Lung (tissue), 12 donors: ENCODE measurements around the gene SNAPC1. TPM values are rescaled to one million over a fixed set of nuclear protein-coding genes. Genes with fewer than 3 reads are reported as not detected.
A peak's percentile ranks its signal among the peaks of the same experiment; 100 is the strongest.

ENCODE experiments used
- ATAC-seq: fragments of 200-7000 bp; cut with Tn5 transposase; one replicate; pipeline ENCODE4 v1.9.1; 2020; ENCODE audit warnings: moderate number of reproducible peaks; ENCODE audit not compliant: insufficient read depth, low FRiP score
- DNase-seq, 3 donors: peaks; one replicate each; pipeline ENCODE4 v3.0.0-alpha.2; 2013 to 2017
- H3K27ac ChIP-seq, 2 donors: one replicate each; pipeline ENCODE4 v1.5.1; 2013; ENCODE audit warnings: mild to moderate bottlenecking in 2 of 2, moderate library complexity in 2 of 2, control low read depth in 1 of 2, inconsistent platforms in 1 of 2, low read depth in 1 of 2, low read length in 1 of 2
- H3K27me3 ChIP-seq, 3 donors: one replicate each; pipeline ENCODE4 v1.5.1; 2013; ENCODE audit warnings: low read length in 2 of 3; ENCODE audit not compliant: control insufficient read depth in 3 of 3, insufficient read depth in 3 of 3
- H3K36me3 ChIP-seq, 4 donors: one replicate each; pipeline ENCODE4 v1.5.1; 2013; ENCODE audit warnings: low read length in 4 of 4, mild to moderate bottlenecking in 1 of 4, moderate library complexity in 1 of 4; ENCODE audit not compliant: control insufficient read depth in 4 of 4, insufficient read depth in 4 of 4
- H3K4me1 ChIP-seq, 5 donors: one replicate each; pipeline ENCODE4 v1.5.1; 2013; ENCODE audit warnings: low read length in 5 of 5, mild to moderate bottlenecking in 2 of 5, moderate library complexity in 1 of 5; ENCODE audit not compliant: control insufficient read depth in 5 of 5, insufficient read depth in 5 of 5
- H3K4me3 ChIP-seq: one replicate; pipeline ENCODE4 v1.5.1; 2013; ENCODE audit warnings: mild to moderate bottlenecking, control low read depth, moderate library complexity
- H3K9ac ChIP-seq, 2 donors: one replicate each; pipeline ENCODE4 v1.5.1; 2013; ENCODE audit warnings: low read length in 2 of 2, control low read depth in 1 of 2; ENCODE audit not compliant: insufficient read depth in 1 of 2
- H3K9me3 ChIP-seq, 4 donors: one replicate each; pipeline ENCODE4 v1.5.1; 2013; ENCODE audit warnings: low read length in 3 of 4, mild to moderate bottlenecking in 1 of 4, moderate library complexity in 1 of 4; ENCODE audit not compliant: control insufficient read depth in 4 of 4, insufficient read depth in 3 of 4
- polyA plus RNA-seq, 2 donors: library from polyadenylated mRNA; stranded (reverse); fragments of 200-250 nt; gene quantifications; one replicate each; pipeline ENCODE4 v1.2.1, GENCODE V29; 2013
- total RNA-seq, 2 donors: library from RNA; depleted of rRNA in 1 of 2; stranded (reverse); fragments of >200 nt in 1 of 2; gene quantifications; one replicate each; pipeline ENCODE4 v1.2.1, GENCODE V29; 2014 to 2021
- TF ChIP-seq, protein P1 (sequence below): IDR thresholded peaks from 2 replicates; pipeline ENCODE4 v1.5.1; 2012; ENCODE audit warnings: mild to moderate bottlenecking; ENCODE audit errors: control extremely low read depth, extremely low read depth
- donor health status: control.
- donor health status: control.
- donor health status: Bipolar disorder and iron deficiency.
- donor health status: healthy.
- donor health status: DM: yes; HTN: yes; CAD: no.

SNAPC1 gene
- total and polyA plus RNA-seq, 4 donors, result 4.2 to 9.5 (median 6.8) TPM

DNA sequence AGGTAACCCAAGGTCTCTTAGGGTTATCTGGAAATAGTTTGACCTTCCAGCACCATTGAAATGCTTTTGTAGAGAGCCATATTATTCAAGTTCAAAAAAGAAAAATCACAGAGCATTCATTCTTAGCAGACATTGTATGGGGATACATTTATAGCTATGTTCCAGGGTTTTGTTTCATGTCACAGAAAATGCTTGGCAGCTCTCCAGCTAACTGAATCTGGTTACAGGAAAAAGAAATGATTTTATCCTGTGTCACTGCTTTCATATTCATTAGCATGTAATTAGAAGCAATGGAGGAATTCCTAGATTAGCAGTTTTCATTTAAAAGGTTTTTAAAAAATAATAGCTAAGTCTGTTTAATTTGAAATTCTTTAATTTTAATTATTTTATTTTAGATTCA is 78.9 kb downstream of the SNAPC1 start:
- Histone ChIP-seq H3K27ac (no peak overlapping the region), H3K4me3 (no peak overlapping the region), H3K9ac (no peak overlapping the region), H3K27me3 (no peaks in the 10 kb centered on the region), H3K4me1 (peaks cover 0 to 25% (median 8%) of the 10 kb centered on the region in 5 donors), H3K36me3 (no peaks in the 10 kb centered on the region), H3K9me3 (no peaks in the 10 kb centered on the region)
- no peak for ATAC-seq
- TF ChIP-seq, protein P1, sequence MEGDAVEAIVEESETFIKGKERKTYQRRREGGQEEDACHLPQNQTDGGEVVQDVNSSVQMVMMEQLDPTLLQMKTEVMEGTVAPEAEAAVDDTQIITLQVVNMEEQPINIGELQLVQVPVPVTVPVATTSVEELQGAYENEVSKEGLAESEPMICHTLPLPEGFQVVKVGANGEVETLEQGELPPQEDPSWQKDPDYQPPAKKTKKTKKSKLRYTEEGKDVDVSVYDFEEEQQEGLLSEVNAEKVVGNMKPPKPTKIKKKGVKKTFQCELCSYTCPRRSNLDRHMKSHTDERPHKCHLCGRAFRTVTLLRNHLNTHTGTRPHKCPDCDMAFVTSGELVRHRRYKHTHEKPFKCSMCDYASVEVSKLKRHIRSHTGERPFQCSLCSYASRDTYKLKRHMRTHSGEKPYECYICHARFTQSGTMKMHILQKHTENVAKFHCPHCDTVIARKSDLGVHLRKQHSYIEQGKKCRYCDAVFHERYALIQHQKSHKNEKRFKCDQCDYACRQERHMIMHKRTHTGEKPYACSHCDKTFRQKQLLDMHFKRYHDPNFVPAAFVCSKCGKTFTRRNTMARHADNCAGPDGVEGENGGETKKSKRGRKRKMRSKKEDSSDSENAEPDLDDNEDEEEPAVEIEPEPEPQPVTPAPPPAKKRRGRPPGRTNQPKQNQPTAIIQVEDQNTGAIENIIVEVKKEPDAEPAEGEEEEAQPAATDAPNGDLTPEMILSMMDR, result no peak
- peak; percentile 46 to 89 (median 77) for DNase-seq

Other genes starting within 250 kb of the SNAPC1 start
- 100 to 1,000 TPM; 183 to 291 TPM for gene HIF1A, start 66.9 kb upstream of the SNAPC1 start, total RNA-seq
- 100 to 1,000 TPM in 1 of 2 donors, 10 to 100 TPM in 1; 28.9 to 200 TPM for gene HIF1A, start 66.9 kb upstream of the SNAPC1 start, polyA plus RNA-seq
- gene SYT16, start 50.3 kb downstream of the SNAPC1 start, total RNA-seq, result 1 to 10 TPM in 1 of 2 donors, under 1 TPM in 1; 0.43 to 2.5 TPM
- gene SYT16, start 50.3 kb downstream of the SNAPC1 start, polyA plus RNA-seq, result under 1 TPM in 1 of 2 donors, not detected in 1; under 0.01 TPM